CD4-positive, alpha-beta T cell treated with Interleukin-15 for 4 hours (primary cell): ENCODE data around the gene TEX264.

Source experiments
- DNase-seq: peaks from one replicate; pipeline ENCODE4 v3.0.0-alpha.2; 2020; ENCODE audit warnings: low spot score

The TEX264 gene

DNA sequence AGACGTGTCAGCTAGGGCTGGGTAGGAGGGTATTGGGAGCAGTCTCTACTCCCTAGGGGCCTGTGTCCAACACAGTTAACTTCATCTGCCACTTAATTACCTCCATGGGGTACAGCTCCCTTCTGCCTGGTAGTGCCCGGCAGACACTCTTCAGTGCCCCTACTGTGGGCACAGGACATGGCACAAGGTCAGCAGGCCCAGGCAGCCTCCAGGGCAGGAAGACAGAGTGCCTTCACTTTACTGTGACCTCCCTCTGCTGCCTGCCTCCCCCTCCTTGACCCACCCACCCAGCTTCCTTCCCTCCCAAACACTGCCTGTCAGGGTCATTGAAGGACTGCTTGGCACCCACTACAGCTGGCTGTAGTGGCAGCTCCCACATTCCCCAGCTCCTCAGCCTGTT lies 29.4 kb downstream of the TEX264 start:
- DNase-seq = no peak

DNA sequence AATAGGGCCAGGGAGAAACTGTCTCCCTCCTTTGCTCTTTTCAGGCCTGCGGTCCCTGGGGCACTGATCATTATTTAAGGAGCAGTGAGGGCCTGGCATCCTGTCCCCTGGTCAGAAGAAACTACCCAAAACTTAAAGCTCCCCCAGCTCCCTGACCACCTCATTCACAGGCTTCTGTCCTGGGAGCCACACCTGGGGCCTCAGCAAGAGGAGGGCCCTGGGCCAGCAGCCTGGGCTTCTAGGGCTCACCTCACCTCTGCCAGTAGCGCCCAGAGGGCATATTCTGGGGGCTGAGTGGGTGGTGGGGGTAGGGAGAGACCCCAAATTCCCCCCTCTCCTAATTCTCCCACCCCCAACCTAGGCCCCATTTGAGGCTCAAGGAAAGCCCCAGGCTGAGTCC lies 31.1 kb downstream of the TEX264 start:
- no peak for DNase-seq

DNA sequence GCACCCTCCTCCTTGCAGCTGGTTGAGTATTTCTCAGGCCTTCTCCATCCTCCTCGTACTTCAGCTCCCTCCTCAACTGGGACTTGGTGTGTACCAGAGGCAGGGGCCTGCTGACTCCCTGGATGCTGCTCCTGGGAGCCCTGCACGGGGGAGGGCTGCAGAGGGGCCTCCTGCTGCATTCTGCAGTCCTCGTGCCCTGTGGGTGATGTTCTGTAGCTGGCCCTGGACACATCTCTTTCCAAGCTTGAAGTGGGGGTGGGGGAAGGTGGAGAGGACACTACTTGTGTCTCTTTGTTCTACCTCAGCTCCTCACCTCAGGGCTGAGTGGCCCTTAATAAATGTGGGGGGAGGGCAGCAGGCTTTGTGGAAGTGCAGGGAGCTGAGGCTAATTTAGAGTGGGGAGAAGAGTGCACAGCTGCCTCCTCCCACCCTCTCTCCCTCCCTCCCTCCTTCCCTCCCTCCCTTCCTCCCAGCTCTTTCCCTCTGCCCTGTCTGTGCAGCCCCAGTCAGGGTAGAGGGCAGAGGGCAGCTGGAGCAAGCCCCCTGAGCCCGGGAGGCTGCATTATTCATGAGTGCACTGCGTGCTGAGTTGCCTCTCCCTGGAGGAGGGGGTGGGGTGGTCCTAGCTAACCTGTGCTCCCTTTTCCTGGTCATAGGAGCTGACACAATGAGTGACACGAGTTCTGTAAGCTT lies 32.2 kb downstream of the TEX264 start:
- DNase-seq = no peak

GRCh38 chr3:51703761-51704510 lies 32.9 kb downstream of the TEX264 start:
- no peak for DNase-seq

DNA sequence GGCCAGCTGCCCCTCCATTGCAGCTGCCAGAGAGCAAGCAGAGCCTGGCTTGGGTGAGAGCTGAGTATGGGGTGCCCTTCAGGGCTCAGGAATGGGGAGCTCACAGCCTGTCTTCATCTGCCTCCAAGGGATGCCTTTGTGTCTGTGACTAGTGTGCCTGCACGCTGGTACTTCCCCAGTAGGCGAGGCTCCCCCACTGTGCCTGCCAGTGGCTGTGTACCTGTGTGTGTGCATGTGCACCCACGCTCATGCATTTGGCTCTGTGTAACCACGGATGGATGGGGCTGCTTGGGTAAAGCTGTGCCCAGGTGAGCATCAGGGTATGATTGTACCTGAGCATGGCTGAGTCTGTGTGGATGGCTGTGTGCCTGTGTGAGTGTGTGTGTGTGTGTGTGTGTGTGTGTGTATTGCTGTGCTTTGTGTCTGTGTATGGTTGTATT lies 33.5 kb downstream of the TEX264 start:
- DNase-seq = no peak

DNA sequence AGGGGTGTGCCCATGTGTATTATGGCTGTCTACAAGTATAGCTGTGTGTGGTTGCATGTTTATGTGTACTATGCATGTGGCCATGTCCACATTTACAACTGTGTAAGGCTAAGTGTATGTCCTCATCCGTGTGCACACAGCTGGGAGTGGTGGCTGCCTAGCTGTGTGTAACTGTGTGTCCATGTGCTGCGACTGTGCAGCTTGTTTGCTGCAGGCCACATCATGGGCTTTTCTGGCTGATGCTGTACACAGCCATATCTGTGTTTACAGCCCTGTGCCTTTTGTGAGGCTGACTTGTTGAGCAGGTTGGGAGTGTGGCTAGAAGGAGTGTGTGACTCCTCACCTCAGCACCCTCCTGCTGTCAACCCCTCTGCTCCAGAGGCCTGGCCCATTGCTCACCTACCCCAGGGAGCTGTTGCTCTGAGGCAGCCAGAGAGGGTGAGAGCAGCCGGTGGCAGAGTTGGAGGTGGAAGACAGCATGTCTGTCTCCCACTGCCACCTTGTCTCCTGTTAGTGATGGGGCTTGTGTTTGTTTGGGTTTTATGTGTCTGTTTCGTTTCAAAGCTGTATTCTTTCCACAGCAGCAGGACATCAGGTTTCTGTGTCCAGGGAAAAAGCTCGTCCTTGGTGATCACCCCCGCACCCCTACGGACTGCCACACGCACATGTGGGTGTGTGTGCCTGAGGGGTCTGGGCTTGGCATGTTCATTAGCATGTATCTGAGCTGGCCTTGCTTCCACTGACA lies 34.4 kb downstream of the TEX264 start:
- no peak for DNase-seq

DNA sequence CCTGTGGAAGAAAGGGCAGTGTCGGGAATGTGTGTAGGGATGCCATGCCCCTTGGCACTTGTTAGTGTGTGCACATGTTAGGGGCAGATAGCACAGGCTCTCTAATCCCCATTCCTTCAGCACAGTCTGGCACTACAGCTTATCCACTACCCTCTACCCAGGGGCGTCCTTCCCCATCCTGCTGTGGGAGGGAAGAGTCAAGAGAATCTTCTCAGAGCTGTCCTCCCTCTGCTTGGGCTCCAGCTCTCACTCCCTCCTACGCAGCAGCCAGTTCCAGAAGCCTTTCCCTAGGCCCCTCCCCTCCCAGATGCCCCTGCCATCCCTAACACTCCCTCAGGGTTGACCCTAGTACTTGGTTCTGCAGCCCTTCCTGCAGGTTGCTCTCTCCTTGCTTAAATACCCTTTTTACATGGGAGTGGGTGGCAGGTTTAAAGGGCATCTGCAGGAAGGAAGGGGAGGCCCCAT lies 35.0 kb downstream of the TEX264 start:
- DNase-seq = no peak

- no peak for DNase-seq
Measured at GRCh38 chr3:51706788-51707731, 36.0 kb downstream of the TEX264 start, which contains the start of gene GRM2. GRM2 (plus strand) TSS chr3:51707068; CDS start chr3:51708984, 1,916 bp downstream.

- DNase-seq = no peak
Measured at GRCh38 chr3:51708216-51708845, 37.3 kb downstream of the TEX264 start.

DNA sequence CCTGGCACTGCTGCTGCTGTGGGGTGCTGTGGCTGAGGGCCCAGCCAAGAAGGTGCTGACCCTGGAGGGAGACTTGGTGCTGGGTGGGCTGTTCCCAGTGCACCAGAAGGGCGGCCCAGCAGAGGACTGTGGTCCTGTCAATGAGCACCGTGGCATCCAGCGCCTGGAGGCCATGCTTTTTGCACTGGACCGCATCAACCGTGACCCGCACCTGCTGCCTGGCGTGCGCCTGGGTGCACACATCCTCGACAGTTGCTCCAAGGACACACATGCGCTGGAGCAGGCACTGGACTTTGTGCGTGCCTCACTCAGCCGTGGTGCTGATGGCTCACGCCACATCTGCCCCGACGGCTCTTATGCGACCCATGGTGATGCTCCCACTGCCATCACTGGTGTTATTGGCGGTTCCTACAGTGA lies 38.0 kb downstream of the TEX264 start:
- DNase-seq = no peak

DNA sequence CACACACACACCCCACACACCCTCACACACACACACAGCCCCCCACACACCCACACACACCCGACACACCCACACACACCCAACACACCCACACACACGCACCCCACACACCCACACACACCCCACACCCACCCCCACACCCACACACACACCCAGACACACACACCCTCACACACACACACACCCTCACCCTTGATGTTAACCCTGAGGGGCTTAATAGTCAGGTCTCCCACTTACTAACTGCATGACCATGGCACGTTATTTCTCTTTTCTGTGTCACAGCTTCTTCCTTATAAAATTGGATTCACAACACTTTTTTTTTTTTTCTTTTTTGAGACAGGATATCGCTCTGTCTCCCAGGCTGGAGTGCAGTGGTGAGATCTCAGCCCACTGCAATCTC lies 38.6 kb downstream of the TEX264 start:
- DNase-seq = no peak

- no peak for DNase-seq
Measured at GRCh38 chr3:51710631-51711351, 39.7 kb downstream of the TEX264 start.

DNA sequence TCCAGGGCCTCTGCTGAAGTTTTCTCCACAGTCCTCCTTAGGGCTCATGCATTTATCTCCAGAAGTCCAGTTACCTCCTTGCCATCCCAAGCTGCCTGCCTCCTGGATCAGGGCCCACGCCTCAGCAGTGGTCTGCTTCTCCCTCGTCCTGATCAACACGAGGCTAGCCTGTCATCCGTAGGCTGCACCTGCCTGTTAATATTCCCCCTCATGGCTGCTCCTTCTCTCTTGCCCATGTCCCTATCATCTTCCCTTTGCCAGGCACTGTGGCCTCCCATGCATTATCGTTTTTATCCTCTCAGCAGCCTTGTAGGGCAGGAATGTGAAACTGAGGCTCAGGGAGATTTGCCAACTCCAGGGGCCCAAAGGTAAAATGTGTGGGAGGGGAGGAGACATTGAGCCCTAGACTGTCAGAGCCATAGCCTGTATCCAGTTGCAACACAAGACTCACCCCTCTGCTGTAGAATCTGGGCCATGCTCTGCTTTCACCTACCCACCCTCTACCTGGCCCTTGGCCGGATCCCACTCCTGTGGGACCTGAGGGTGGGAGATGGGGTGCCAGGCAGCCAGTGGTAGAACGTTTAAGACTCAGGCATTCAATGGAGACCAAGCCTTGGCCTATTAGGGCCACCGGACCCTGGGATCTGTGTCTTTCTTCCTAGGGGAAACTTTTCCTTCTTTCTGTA lies 40.4 kb downstream of the TEX264 start:
- DNase-seq = no peak

DNA sequence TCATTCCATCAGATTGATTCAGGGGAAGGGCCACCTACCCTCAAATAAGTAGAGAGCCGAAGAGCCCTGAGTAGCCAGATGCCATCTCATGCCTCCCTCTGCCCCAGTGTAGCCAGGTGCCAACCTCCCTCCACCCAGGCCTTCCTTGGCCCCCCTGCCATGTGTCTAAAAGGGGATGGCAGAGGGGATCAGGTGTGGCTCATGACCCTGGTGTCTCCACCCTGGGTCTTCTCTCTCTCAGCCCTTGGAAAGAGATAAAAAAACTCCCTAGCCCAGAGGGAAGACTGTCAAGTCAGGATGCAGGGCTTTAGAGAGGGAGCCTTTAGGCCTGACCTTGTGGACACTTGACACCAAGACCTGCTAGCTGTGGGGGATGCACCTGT lies 41.0 kb downstream of the TEX264 start:
- DNase-seq = no peak

DNA sequence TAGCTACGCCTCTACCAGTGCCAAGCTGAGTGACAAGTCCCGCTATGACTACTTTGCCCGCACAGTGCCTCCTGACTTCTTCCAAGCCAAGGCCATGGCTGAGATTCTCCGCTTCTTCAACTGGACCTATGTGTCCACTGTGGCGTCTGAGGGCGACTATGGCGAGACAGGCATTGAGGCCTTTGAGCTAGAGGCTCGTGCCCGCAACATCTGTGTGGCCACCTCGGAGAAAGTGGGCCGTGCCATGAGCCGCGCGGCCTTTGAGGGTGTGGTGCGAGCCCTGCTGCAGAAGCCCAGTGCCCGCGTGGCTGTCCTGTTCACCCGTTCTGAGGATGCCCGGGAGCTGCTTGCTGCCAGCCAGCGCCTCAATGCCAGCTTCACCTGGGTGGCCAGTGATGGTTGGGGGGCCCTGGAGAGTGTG lies 41.5 kb downstream of the TEX264 start:
- DNase-seq = no peak

- DNase-seq = no peak
Measured at GRCh38 chr3:51712963-51713362, 41.9 kb downstream of the TEX264 start.

- DNase-seq = no peak
Measured at GRCh38 chr3:51715231-51715976, 44.4 kb downstream of the TEX264 start.

GRCh38 chr3:51715977-51716294 lies 44.9 kb downstream of the TEX264 start:
- DNase-seq = no peak

DNA sequence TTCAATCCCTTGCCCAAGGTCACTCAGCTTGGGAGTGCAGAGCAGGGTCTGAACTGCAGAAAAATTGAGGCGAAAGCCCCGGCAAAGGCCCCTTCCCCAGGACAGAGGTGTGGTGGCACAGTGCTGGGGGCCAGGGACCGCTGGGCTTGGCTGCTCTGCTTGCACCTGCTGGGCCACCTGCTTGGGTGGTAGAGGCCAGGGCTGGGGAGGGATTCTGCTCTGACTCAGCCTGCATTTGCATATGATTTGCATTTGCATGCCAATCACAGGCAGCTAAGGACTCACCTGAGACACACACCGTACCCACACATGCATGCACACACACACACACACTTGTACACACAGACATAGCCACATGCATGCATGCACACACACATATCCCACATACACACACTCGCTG lies 45.8 kb downstream of the TEX264 start:
- DNase-seq = no peak
